Effector memory CD8-positive, alpha-beta T cell (primary cell): ENCODE results near the gene LMAN1.

Experiments
- ATAC-seq: fragments of 150-1000 bp; cut with Tn5 transposase; replicated peaks from 2 replicates; pipeline ENCODE4 v1.10.0; 2021; ENCODE audit warnings: mild to moderate bottlenecking, moderate library complexity
- DNase-seq, 3 experiments: peaks; one replicate each; pipeline ENCODE4 v3.0.0; 2021
- H3K27ac Mint-ChIP-seq, 2 donors: one replicate each; pipeline ENCODE4 v1.8.0; 2022; ENCODE audit warnings: mild to moderate bottlenecking in 2 of 2, mixed read lengths in 2 of 2, moderate library complexity in 2 of 2
- H3K27me3 Mint-ChIP-seq, 2 donors: one replicate each; pipeline ENCODE4 v1.8.0; 2022; ENCODE audit warnings: mixed read lengths in 2 of 2
- H3K36me3 Mint-ChIP-seq: one replicate; pipeline ENCODE4 v1.8.0; 2022; ENCODE audit warnings: mild to moderate bottlenecking, moderate library complexity, mixed read lengths; ENCODE audit not compliant: insufficient read depth
- H3K4me1 Mint-ChIP-seq, 2 donors: one replicate each; pipeline ENCODE4 v1.8.0; 2022; ENCODE audit warnings: low read depth in 2 of 2, mixed read lengths in 2 of 2
- H3K4me3 Mint-ChIP-seq, 2 donors: one replicate each; pipeline ENCODE4 v1.8.0; 2022; ENCODE audit warnings: mild to moderate bottlenecking in 2 of 2, mixed read lengths in 2 of 2, moderate library complexity in 2 of 2
- H3K9me3 Mint-ChIP-seq, 2 donors: one replicate each; pipeline ENCODE4 v1.8.0; 2022; ENCODE audit warnings: mixed read lengths in 2 of 2

The LMAN1 gene

GRCh38 chr18:59306640-59307039, 52.4 kb downstream of the LMAN1 start:
- DNase-seq (no peak), ATAC-seq (no peak)
- Mint-ChIP-seq H3K9me3 (no peaks in the 10 kb centered on the region), H3K36me3 (no peaks in the 10 kb centered on the region), H3K4me1 (peaks cover 0 to 1% of the 10 kb centered on the region in 2 donors), H3K27me3 (peaks cover 57 to 64% of the 10 kb centered on the region in 2 donors), H3K27ac (no peak overlapping the region), H3K4me3 (no peak overlapping the region)

GRCh38 chr18:59305295-59305694, 53.8 kb downstream of the LMAN1 start:
- H3K27ac Mint-ChIP-seq = no peak overlapping the region
- ATAC-seq = no peak
- no peaks in the 10 kb centered on the region for H3K36me3 Mint-ChIP-seq
- peaks cover 0 to 1% of the 10 kb centered on the region in 2 donors for H3K4me1 Mint-ChIP-seq
- peaks cover 46 to 54% of the 10 kb centered on the region in 2 donors for H3K27me3 Mint-ChIP-seq
- no peaks in the 10 kb centered on the region for H3K9me3 Mint-ChIP-seq
- H3K4me3 Mint-ChIP-seq = no peak overlapping the region
- no peak for DNase-seq

- no peak for DNase-seq
- H3K27ac Mint-ChIP-seq = no peak overlapping the region
- H3K4me1 Mint-ChIP-seq = peaks cover 0 to 1% of the 10 kb centered on the region in 2 donors
- no peak for ATAC-seq
- no peaks in the 10 kb centered on the region for H3K9me3 Mint-ChIP-seq
- H3K36me3 Mint-ChIP-seq = no peaks in the 10 kb centered on the region
- no peak overlapping the region for H3K4me3 Mint-ChIP-seq
- H3K27me3 Mint-ChIP-seq = peaks cover 39 to 56% of the 10 kb centered on the region in 2 donors
Observed at GRCh38 chr18:59303656-59304195, 55.3 kb downstream of the LMAN1 start.

GRCh38 chr18:59303006-59303405, 56.1 kb downstream of the LMAN1 start:
- H3K36me3 Mint-ChIP-seq = no peaks in the 10 kb centered on the region
- H3K4me1 Mint-ChIP-seq = no peaks in the 10 kb centered on the region
- no peaks in the 10 kb centered on the region for H3K9me3 Mint-ChIP-seq
- H3K27me3 Mint-ChIP-seq = peaks cover 44 to 63% of the 10 kb centered on the region in 2 donors
- ATAC-seq = no peak
- no peak overlapping the region for H3K4me3 Mint-ChIP-seq
- no peak overlapping the region for H3K27ac Mint-ChIP-seq
- DNase-seq = no peak

GRCh38 chr18:59301929-59302328, 57.1 kb downstream of the LMAN1 start:
- DNase-seq = no peak
- no peak for ATAC-seq
- Mint-ChIP-seq H3K27me3 (peaks cover 37 to 59% of the 10 kb centered on the region in 2 donors), H3K9me3 (no peaks in the 10 kb centered on the region), H3K27ac (no peak overlapping the region), H3K4me3 (no peak overlapping the region), H3K36me3 (no peaks in the 10 kb centered on the region), H3K4me1 (no peaks in the 10 kb centered on the region)

- no peak for DNase-seq
- Mint-ChIP-seq H3K4me3 (no peak overlapping the region), H3K27me3 (peaks cover 29 to 52% of the 10 kb centered on the region in 2 donors), H3K36me3 (no peaks in the 10 kb centered on the region), H3K9me3 (no peaks in the 10 kb centered on the region), H3K4me1 (no peaks in the 10 kb centered on the region), H3K27ac (no peak overlapping the region)
- ATAC-seq = no peak
Observed at GRCh38 chr18:59300676-59301285, 58.3 kb downstream of the LMAN1 start.

- Mint-ChIP-seq H3K4me3 (no peak overlapping the region), H3K9me3 (no peaks in the 10 kb centered on the region), H3K4me1 (no peaks in the 10 kb centered on the region)
Observed at GRCh38 chr18:59298871-59299270, 60.2 kb downstream of the LMAN1 start.

GRCh38 chr18:59293317-59293716, 65.7 kb downstream of the LMAN1 start:
- DNase-seq (no peak), ATAC-seq (no peak)
- Mint-ChIP-seq H3K27me3 (peaks cover 37 to 57% of the 10 kb centered on the region in 2 donors), H3K4me3 (no peak overlapping the region), H3K4me1 (no peaks in the 10 kb centered on the region), H3K27ac (no peak overlapping the region), H3K9me3 (no peaks in the 10 kb centered on the region), H3K36me3 (no peaks in the 10 kb centered on the region)

More at GRCh38 chr18:59298871-59299270, 60.2 kb downstream of the LMAN1 start:
- H3K36me3 Mint-ChIP-seq = no peaks in the 10 kb centered on the region
- peaks cover 29 to 57% of the 10 kb centered on the region in 2 donors for H3K27me3 Mint-ChIP-seq
- ATAC-seq (no peak), DNase-seq (no peak)
- no peak overlapping the region for H3K27ac Mint-ChIP-seq

- H3K4me1 Mint-ChIP-seq = no peaks in the 10 kb centered on the region
- peaks cover 45 to 55% of the 10 kb centered on the region in 2 donors for H3K27me3 Mint-ChIP-seq
- DNase-seq (no peak), ATAC-seq (no peak)
- no peaks in the 10 kb centered on the region for H3K9me3 Mint-ChIP-seq
- H3K4me3 Mint-ChIP-seq = no peak overlapping the region
- no peaks in the 10 kb centered on the region for H3K36me3 Mint-ChIP-seq
- H3K27ac Mint-ChIP-seq = no peak overlapping the region
Observed at GRCh38 chr18:59286341-59286740, 72.7 kb downstream of the LMAN1 start.

- Mint-ChIP-seq H3K36me3 (no peaks in the 10 kb centered on the region), H3K27me3 (peaks cover 73 to 79% of the 10 kb centered on the region in 2 donors), H3K9me3 (no peaks in the 10 kb centered on the region), H3K27ac (no peak overlapping the region), H3K4me3 (no peak overlapping the region), H3K4me1 (no peaks in the 10 kb centered on the region)
- DNase-seq (no peak), ATAC-seq (no peak)
Observed at GRCh38 chr18:59282341-59282740, 76.7 kb downstream of the LMAN1 start.

GRCh38 chr18:59279722-59280121, 79.3 kb downstream of the LMAN1 start:
- Mint-ChIP-seq H3K4me1 (no peaks in the 10 kb centered on the region), H3K27me3 (peaks cover 84 to 88% of the 10 kb centered on the region in 2 donors), H3K9me3 (no peaks in the 10 kb centered on the region), H3K27ac (no peak overlapping the region), H3K4me3 (no peak overlapping the region), H3K36me3 (no peaks in the 10 kb centered on the region)
- ATAC-seq = no peak
- no peak for DNase-seq

- DNase-seq = no peak
- peaks cover 84 to 88% of the 10 kb centered on the region in 2 donors for H3K27me3 Mint-ChIP-seq
- H3K36me3 Mint-ChIP-seq = no peaks in the 10 kb centered on the region
- H3K4me3 Mint-ChIP-seq = no peak overlapping the region
- no peak overlapping the region for H3K27ac Mint-ChIP-seq
- no peak for ATAC-seq
- H3K4me1 Mint-ChIP-seq = peaks cover 0 to 2% of the 10 kb centered on the region in 2 donors
- no peaks in the 10 kb centered on the region for H3K9me3 Mint-ChIP-seq
Observed at GRCh38 chr18:59279193-59279592, 79.9 kb downstream of the LMAN1 start.

- ATAC-seq = no peak
Observed at GRCh38 chr18:59278793-59279192, 80.3 kb downstream of the LMAN1 start.

More at GRCh38 chr18:59278793-59279192, 80.3 kb downstream of the LMAN1 start:
- H3K4me1 Mint-ChIP-seq = peaks cover 3 to 5% of the 10 kb centered on the region in 2 donors
- no peaks in the 10 kb centered on the region for H3K36me3 Mint-ChIP-seq
- no peak for DNase-seq
- H3K4me3 Mint-ChIP-seq = no peak overlapping the region
- H3K27me3 Mint-ChIP-seq = peaks cover 84 to 88% of the 10 kb centered on the region in 2 donors
- no peak overlapping the region for H3K27ac Mint-ChIP-seq
- no peaks in the 10 kb centered on the region for H3K9me3 Mint-ChIP-seq
